ENCODE data around the gene FFAR3.

Gene FFAR3

GRCh38 chr19:35357867-35358573, at the start of gene FFAR3:
Gene FFAR3 (plus strand): TSS chr19:35358460. CDS start chr19:35358891, 431 bp downstream.
- DNase-seq: no peak

GRCh38 chr19:35308910-35309309, 49.4 kb upstream of the FFAR3 start:
- DNase-seq: no peak

- DNase-seq: no peak
Measured at GRCh38 chr19:35309481-35310279, 48.6 kb upstream of the FFAR3 start.

- no peak for DNase-seq
Measured at GRCh38 chr19:35310331-35310730, 47.9 kb upstream of the FFAR3 start.

- DNase-seq: no peak
Measured at GRCh38 chr19:35310811-35311465, 47.3 kb upstream of the FFAR3 start.

- DNase-seq: no peak
Measured at GRCh38 chr19:35311901-35312665, 46.2 kb upstream of the FFAR3 start.

- no peak for DNase-seq
Measured at GRCh38 chr19:35313587-35313986, 44.7 kb upstream of the FFAR3 start.

- DNase-seq: no peak
Measured at GRCh38 chr19:35314031-35314430, 44.2 kb upstream of the FFAR3 start.

- DNase-seq: no peak
Measured at GRCh38 chr19:35314858-35315470, 43.3 kb upstream of the FFAR3 start.

- no peak for DNase-seq
Measured at GRCh38 chr19:35315883-35316282, 42.4 kb upstream of the FFAR3 start.

GRCh38 chr19:35316560-35316959, 41.7 kb upstream of the FFAR3 start:
- DNase-seq: no peak

- no peak for DNase-seq
Measured at GRCh38 chr19:35317464-35318043, 40.7 kb upstream of the FFAR3 start.

- DNase-seq: no peak
Measured at GRCh38 chr19:35318679-35319448, 39.4 kb upstream of the FFAR3 start.

GRCh38 chr19:35320065-35320713, 38.1 kb upstream of the FFAR3 start:
- DNase-seq: no peak

- DNase-seq: no peak
Measured at GRCh38 chr19:35321291-35321690, 37.0 kb upstream of the FFAR3 start.

- no peak for DNase-seq
Measured at GRCh38 chr19:35322014-35322413, 36.2 kb upstream of the FFAR3 start.

- DNase-seq: no peak
Measured at GRCh38 chr19:35327642-35328041, 30.6 kb upstream of the FFAR3 start.

GRCh38 chr19:35328851-35329285, 29.4 kb upstream of the FFAR3 start, which contains the start of gene CD22:
Gene CD22 (plus strand): TSS chr19:35329187. CDS start chr19:35332041, 2,854 bp downstream.
- no peak for DNase-seq

- no peak for DNase-seq
Measured at GRCh38 chr19:35329323-35329722, 28.9 kb upstream of the FFAR3 start.

- DNase-seq: no peak
Measured at GRCh38 chr19:35330475-35330874, 27.8 kb upstream of the FFAR3 start.
